Epidermal melanocyte (primary cell): ENCODE measurements around the gene SEMA4D.

ENCODE experiments used
- DNase-seq: peaks from one replicate; pipeline ENCODE4 v3.0.0; 2011; ENCODE audit warnings: low spot score; ENCODE audit not compliant: insufficient read length

SEMA4D gene

GRCh38 chr9:89466451-89467277 is 31.2 kb downstream of the SEMA4D start:
- no peak for DNase-seq

GRCh38 chr9:89465726-89466308 is 32.1 kb downstream of the SEMA4D start:
- DNase-seq = no peak

- no peak for DNase-seq
These were observed 32.9 kb downstream of the SEMA4D start for GRCh38 chr9:89465001-89465451.

- DNase-seq = no peak
These were observed 33.5 kb downstream of the SEMA4D start for GRCh38 chr9:89464300-89464901.

- no peak for DNase-seq
These were observed 34.9 kb downstream of the SEMA4D start for GRCh38 chr9:89462817-89463683.

GRCh38 chr9:89462199-89462598 is 35.7 kb downstream of the SEMA4D start:
- no peak for DNase-seq

GRCh38 chr9:89461265-89461664 is 36.6 kb downstream of the SEMA4D start:
- DNase-seq = no peak

- no peak for DNase-seq
These were observed 37.4 kb downstream of the SEMA4D start for GRCh38 chr9:89460551-89460950.

GRCh38 chr9:89458768-89459496 is 39.0 kb downstream of the SEMA4D start:
- no peak for DNase-seq

- no peak for DNase-seq
These were observed 40.5 kb downstream of the SEMA4D start for GRCh38 chr9:89457376-89457855.

GRCh38 chr9:89455356-89455824 is 42.5 kb downstream of the SEMA4D start:
- no peak for DNase-seq

GRCh38 chr9:89454498-89455355 is 43.2 kb downstream of the SEMA4D start:
- no peak for DNase-seq

- no peak for DNase-seq
These were observed 44.5 kb downstream of the SEMA4D start for GRCh38 chr9:89453452-89453851.

- no peak for DNase-seq
These were observed 45.4 kb downstream of the SEMA4D start for GRCh38 chr9:89452561-89452960.

- DNase-seq = no peak
These were observed 47.7 kb downstream of the SEMA4D start for GRCh38 chr9:89450213-89450612.

- no peak for DNase-seq
These were observed 48.6 kb downstream of the SEMA4D start for GRCh38 chr9:89449261-89449671.

- no peak for DNase-seq
These were observed 49.1 kb downstream of the SEMA4D start for GRCh38 chr9:89448821-89449220.

GRCh38 chr9:89448381-89448780 is 49.5 kb downstream of the SEMA4D start:
- peak; percentile 94 for DNase-seq

GRCh38 chr9:89447416-89447815 is 50.5 kb downstream of the SEMA4D start:
- DNase-seq = no peak

GRCh38 chr9:89446961-89447310 is 51.0 kb downstream of the SEMA4D start:
- no peak for DNase-seq
